Measurements from ENCODE around the gene PPP1R14B.

PPP1R14B gene

GRCh38 chr11:64261556-64262080, 14.9 kb upstream of the PPP1R14B start:
- DNase-seq (ENCODE audit: low read depth in 2 of 2, low spot score in 1 of 2), result no peak

GRCh38 chr11:64260147-64260708, 13.5 kb upstream of the PPP1R14B start:
- no peak for DNase-seq (ENCODE audit: low read depth in 2 of 2, low spot score in 1 of 2)

GRCh38 chr11:64259533-64260067, 12.9 kb upstream of the PPP1R14B start:
- DNase-seq (ENCODE audit: low read depth in 2 of 2, low spot score in 1 of 2), result no peak

GRCh38 chr11:64258946-64259532, 12.3 kb upstream of the PPP1R14B start:
- no peak for DNase-seq (ENCODE audit: low read depth in 2 of 2, low spot score in 1 of 2)

- DNase-seq (ENCODE audit: low read depth in 2 of 2, low spot score in 1 of 2), result no peak
These were observed 11.6 kb upstream of the PPP1R14B start for GRCh38 chr11:64258356-64258755.

GRCh38 chr11:64256300-64256699, 9.6 kb upstream of the PPP1R14B start:
- DNase-seq (ENCODE audit: low read depth in 2 of 2, low spot score in 1 of 2), result no peak

- no peak for DNase-seq (ENCODE audit: low read depth in 2 of 2, low spot score in 1 of 2)
These were observed 8.7 kb upstream of the PPP1R14B start for GRCh38 chr11:64255135-64256128.

- no peak for DNase-seq (ENCODE audit: low read depth in 2 of 2, low spot score in 1 of 2)
These were observed 7.6 kb upstream of the PPP1R14B start for GRCh38 chr11:64254326-64254725.

- DNase-seq (ENCODE audit: low read depth in 2 of 2, low spot score in 1 of 2), result no peak
These were observed 6.7 kb upstream of the PPP1R14B start for GRCh38 chr11:64253481-64253880.

- no peak for DNase-seq (ENCODE audit: low read depth in 2 of 2, low spot score in 1 of 2)
These were observed 6.3 kb upstream of the PPP1R14B start for GRCh38 chr11:64253043-64253442.

GRCh38 chr11:64252003-64252872, 5.5 kb upstream of the PPP1R14B start:
- no peak for DNase-seq (ENCODE audit: low read depth in 2 of 2, low spot score in 1 of 2)

GRCh38 chr11:64251753-64252002, 4.9 kb upstream of the PPP1R14B start:
- DNase-seq (ENCODE audit: low read depth in 2 of 2, low spot score in 1 of 2), result no peak

GRCh38 chr11:64251016-64251752, 4.4 kb upstream of the PPP1R14B start, which contains the start of gene PLCB3:
Gene PLCB3 (plus strand): TSS chr11:64251530. CDS start chr11:64251650, 120 bp downstream.
- no peak for DNase-seq (ENCODE audit: low read depth in 2 of 2, low spot score in 1 of 2)

GRCh38 chr11:64250415-64251015, 3.8 kb upstream of the PPP1R14B start:
- DNase-seq (ENCODE audit: low read depth in 2 of 2, low spot score in 1 of 2), result no peak

GRCh38 chr11:64249563-64250414, 3.0 kb upstream of the PPP1R14B start:
- DNase-seq (ENCODE audit: low read depth in 2 of 2, low spot score in 1 of 2), result no peak

GRCh38 chr11:64249038-64249437, 2.3 kb upstream of the PPP1R14B start:
- no peak for DNase-seq (ENCODE audit: low read depth in 2 of 2, low spot score in 1 of 2)

- no peak for DNase-seq (ENCODE audit: low read depth in 2 of 2, low spot score in 1 of 2)
These were observed 1.8 kb upstream of the PPP1R14B start for GRCh38 chr11:64248578-64248977.

- no peak for DNase-seq (ENCODE audit: low read depth in 2 of 2, low spot score in 1 of 2)
These were observed 1.2 kb upstream of the PPP1R14B start for GRCh38 chr11:64247729-64248531.
